Endodermal cell (in vitro differentiated cells): ENCODE measurements around the gene MTMR3. TPM values are rescaled to one million over a fixed set of nuclear protein-coding genes. Genes with fewer than 3 reads are reported as not detected.
A peak's percentile ranks its signal among the peaks of the same experiment; 100 is the strongest.

Experiments used
- DNase-seq: peaks from one replicate; pipeline ENCODE4 v3.0.0-alpha.2; 2017
- H3K27ac ChIP-seq: 2 replicates; pipeline ENCODE4 v1.5.1; 2013; ENCODE audit warnings: mild to moderate bottlenecking, low read depth, low read length, moderate library complexity
- H3K27me3 ChIP-seq: 2 replicates; pipeline ENCODE4 v1.6.1; 2013; ENCODE audit warnings: mild to moderate bottlenecking, low read length, moderate library complexity; ENCODE audit not compliant: insufficient read depth, control insufficient read depth, poor library complexity, severe bottlenecking
- H3K36me3 ChIP-seq: 2 replicates; pipeline ENCODE4 v1.7.0; 2013; ENCODE audit warnings: mild to moderate bottlenecking, low read length, moderate library complexity; ENCODE audit not compliant: control insufficient read depth, insufficient read depth
- H3K4me1 ChIP-seq: one replicate; pipeline ENCODE4 v1.7.0; 2013; ENCODE audit warnings: low read length; ENCODE audit not compliant: control insufficient read depth, insufficient read depth
- H3K4me3 ChIP-seq: 2 replicates; pipeline ENCODE4 v1.5.1; 2013; ENCODE audit warnings: mild to moderate bottlenecking, low read length, moderate library complexity
- H3K9ac ChIP-seq: 2 replicates; pipeline ENCODE4 v1.6.1; 2013; ENCODE audit warnings: mild to moderate bottlenecking, low read length, moderate library complexity; ENCODE audit not compliant: poor library complexity, severe bottlenecking; ENCODE audit errors: extremely low read depth
- H3K9me3 ChIP-seq: 2 replicates; pipeline ENCODE4 v1.6.1; 2013; ENCODE audit warnings: mild to moderate bottlenecking, low read length, moderate library complexity; ENCODE audit not compliant: control insufficient read depth
- H3K27ac Mint-ChIP-seq: 2 replicates; pipeline ENCODE4 v1.8.0; 2020; ENCODE audit warnings: mixed read lengths
- H3K27me3 Mint-ChIP-seq: 2 replicates; pipeline ENCODE4 v1.8.0; 2021; ENCODE audit warnings: mild to moderate bottlenecking, mixed read lengths; ENCODE audit not compliant: insufficient read depth
- H3K36me3 Mint-ChIP-seq: 2 replicates; pipeline ENCODE4 v1.8.0; 2020; ENCODE audit warnings: low read depth, mixed read lengths
- H3K4me1 Mint-ChIP-seq: 2 replicates; pipeline ENCODE4 v1.8.0; 2020; ENCODE audit warnings: mixed read lengths
- H3K4me3 Mint-ChIP-seq: 2 replicates; pipeline ENCODE4 v1.8.0; 2020; ENCODE audit warnings: mild to moderate bottlenecking, moderate library complexity, mixed read lengths
- H3K9me3 Mint-ChIP-seq: 2 replicates; pipeline ENCODE4 v1.8.0; 2020; ENCODE audit warnings: mild to moderate bottlenecking, mixed read lengths
- WGBS, 2 experiments: methylation state at CpG; one replicate each; pipeline versions ENCODE4 v1.1.5 to v1.1.7; 2013; ENCODE audit warnings: missing lambda C conversion rate in 2 of 2, mixed read lengths in 1 of 2; ENCODE audit not compliant: insufficient coverage in 1 of 2, insufficient read length in 1 of 2; 5-methylcytosine and 5-hydroxymethylcytosine counted together
- total RNA-seq, 2 donors: library from RNA; stranded (reverse); fragmentation: NEBNext Ultra II Directional in 1 of 2; extraction: Animal tissue kit (Norgen Biotek cat#: 25700) in 1 of 2; gene quantifications; 2 replicates in 1 of 2; 3 replicates in 1 of 2; pipeline ENCODE4 v1.2.1, GENCODE V29; 2021
- TF ChIP-seq, protein P1 (sequence below): fragments of 200-600 bp; sonication (generic); conservative IDR thresholded peaks from 2 replicates; pipeline ENCODE4 v1.5.0; 2021; ENCODE audit warnings: antibody characterized with exemption, mild to moderate bottlenecking

MTMR3 gene
- total RNA-seq, 2 donors from 2014 or later = 30.9 to 41.3 TPM

DNA sequence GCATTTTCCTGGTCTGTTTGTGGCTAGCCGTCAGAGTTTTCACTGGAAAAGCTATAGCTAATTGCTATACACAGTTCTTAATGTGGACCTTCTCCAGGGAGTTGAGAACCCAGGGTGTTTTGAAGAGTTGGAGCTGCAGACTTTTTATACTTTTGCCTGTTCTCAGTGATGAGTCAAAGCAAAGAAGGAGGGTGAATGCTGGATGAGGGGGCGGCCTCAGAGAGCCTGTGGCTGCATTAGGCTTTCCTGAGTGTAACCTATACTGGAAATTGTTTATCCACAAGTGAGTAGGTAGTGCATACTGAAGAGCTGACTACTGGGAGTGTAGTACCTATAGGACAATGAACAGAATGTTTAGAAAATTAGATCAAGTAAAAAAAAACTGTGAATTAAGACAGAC lies 117.6 kb downstream of the MTMR3 start:
- no peak for DNase-seq
- 95 to 100% methylated on average over 2 of the region's 2 CpGs for WGBS, 2 experiments
- Histone ChIP-seq H3K36me3 (peaks cover 34% of the 10 kb centered on the region), H3K9me3 (no peaks in the 10 kb centered on the region), H3K4me3 (no peak overlapping the region), H3K27me3 (no peaks in the 10 kb centered on the region), H3K9ac (no peak overlapping the region), H3K4me1 (peaks cover 12% of the 10 kb centered on the region), H3K27ac (no peak overlapping the region)
- Mint-ChIP-seq H3K27me3 (no peaks in the 10 kb centered on the region), H3K4me3 (no peak overlapping the region), H3K9me3 (no peaks in the 10 kb centered on the region), H3K36me3 (peaks cover 17% of the 10 kb centered on the region), H3K27ac (no peak overlapping the region), H3K4me1 (peaks cover 19% of the 10 kb centered on the region)
- TF ChIP-seq, protein P1, sequence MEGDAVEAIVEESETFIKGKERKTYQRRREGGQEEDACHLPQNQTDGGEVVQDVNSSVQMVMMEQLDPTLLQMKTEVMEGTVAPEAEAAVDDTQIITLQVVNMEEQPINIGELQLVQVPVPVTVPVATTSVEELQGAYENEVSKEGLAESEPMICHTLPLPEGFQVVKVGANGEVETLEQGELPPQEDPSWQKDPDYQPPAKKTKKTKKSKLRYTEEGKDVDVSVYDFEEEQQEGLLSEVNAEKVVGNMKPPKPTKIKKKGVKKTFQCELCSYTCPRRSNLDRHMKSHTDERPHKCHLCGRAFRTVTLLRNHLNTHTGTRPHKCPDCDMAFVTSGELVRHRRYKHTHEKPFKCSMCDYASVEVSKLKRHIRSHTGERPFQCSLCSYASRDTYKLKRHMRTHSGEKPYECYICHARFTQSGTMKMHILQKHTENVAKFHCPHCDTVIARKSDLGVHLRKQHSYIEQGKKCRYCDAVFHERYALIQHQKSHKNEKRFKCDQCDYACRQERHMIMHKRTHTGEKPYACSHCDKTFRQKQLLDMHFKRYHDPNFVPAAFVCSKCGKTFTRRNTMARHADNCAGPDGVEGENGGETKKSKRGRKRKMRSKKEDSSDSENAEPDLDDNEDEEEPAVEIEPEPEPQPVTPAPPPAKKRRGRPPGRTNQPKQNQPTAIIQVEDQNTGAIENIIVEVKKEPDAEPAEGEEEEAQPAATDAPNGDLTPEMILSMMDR = no peak

DNA sequence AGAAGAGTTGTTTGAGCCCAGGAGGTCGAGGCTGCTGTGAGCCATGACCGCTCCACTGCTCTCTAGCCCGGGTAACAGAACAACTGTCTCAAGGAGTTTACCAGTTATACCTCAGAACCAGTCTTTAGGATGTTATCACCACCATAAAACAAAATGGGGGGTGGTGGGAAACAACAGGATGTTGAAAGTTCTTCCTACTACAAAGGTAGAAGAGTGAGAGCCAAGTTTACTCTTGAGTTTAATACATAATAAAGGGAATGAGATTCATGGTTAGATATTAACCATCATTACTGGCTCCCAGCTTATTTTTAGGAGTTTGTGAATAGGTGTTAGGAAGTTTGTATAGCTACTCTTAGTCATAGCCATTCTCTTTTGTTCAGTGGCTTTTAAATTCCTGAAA lies 118.5 kb downstream of the MTMR3 start:
- Mint-ChIP-seq H3K36me3 (peaks cover 17% of the 10 kb centered on the region), H3K27ac (no peak overlapping the region), H3K4me3 (no peak overlapping the region), H3K9me3 (no peaks in the 10 kb centered on the region), H3K27me3 (no peaks in the 10 kb centered on the region), H3K4me1 (peaks cover 19% of the 10 kb centered on the region)
- 98% methylated on average over 3 of the region's 3 CpGs; no CpG with 5 or more reads in 1 of the 2 experiments for WGBS, 2 experiments
- TF ChIP-seq, protein P1 = no peak
- H3K27me3 ChIP-seq = no peaks in the 10 kb centered on the region
- peak overlapping the region; percentile 3 for H3K4me3 ChIP-seq
- DNase-seq = no peak
- peaks cover 12% of the 10 kb centered on the region for H3K4me1 ChIP-seq
- H3K36me3 ChIP-seq = peaks cover 40% of the 10 kb centered on the region
- H3K9me3 ChIP-seq = no peaks in the 10 kb centered on the region
- no peak overlapping the region for H3K9ac ChIP-seq
- H3K27ac ChIP-seq = no peak overlapping the region

- Mint-ChIP-seq H3K27me3 (no peaks in the 10 kb centered on the region), H3K4me1 (peaks cover 28% of the 10 kb centered on the region), H3K27ac (no peak overlapping the region), H3K9me3 (no peaks in the 10 kb centered on the region), H3K4me3 (no peak overlapping the region), H3K36me3 (peaks cover 22% of the 10 kb centered on the region)
- no peak overlapping the region for H3K9ac ChIP-seq
- TF ChIP-seq, protein P1 = no peak
- no peak overlapping the region for H3K4me3 ChIP-seq
- DNase-seq = no peak
- H3K27me3 ChIP-seq = no peaks in the 10 kb centered on the region
- H3K9me3 ChIP-seq = no peaks in the 10 kb centered on the region
- peaks cover 56% of the 10 kb centered on the region for H3K36me3 ChIP-seq
- H3K27ac ChIP-seq = no peak overlapping the region
- 94 to 100% methylated on average over 2 to 4 of the region's 4 CpGs for WGBS, 2 experiments
- H3K4me1 ChIP-seq = peaks cover 24% of the 10 kb centered on the region
Measured at GRCh38 chr22:30002861-30003486, 120.0 kb downstream of the MTMR3 start.
